B cell (primary cell): Measurements from ENCODE around the gene GTF3C4.

Experiments used
- EZH2 ChIP-seq: IDR thresholded peaks from 2 replicates; pipeline ENCODE4 v1.6.1; 2012; ENCODE audit warnings: borderline replicate concordance, low read depth, mild to moderate bottlenecking, moderate library complexity, low read length; ENCODE audit not compliant: insufficient read depth, poor library complexity, severe bottlenecking
- TF ChIP-seq, protein P1 (sequence below): fragments of 200-600 bp; IDR thresholded peaks from one replicate; pipeline ENCODE4 v1.8.0; 2022; ENCODE audit warnings: antibody characterized with exemption, mild to moderate bottlenecking

DNA sequence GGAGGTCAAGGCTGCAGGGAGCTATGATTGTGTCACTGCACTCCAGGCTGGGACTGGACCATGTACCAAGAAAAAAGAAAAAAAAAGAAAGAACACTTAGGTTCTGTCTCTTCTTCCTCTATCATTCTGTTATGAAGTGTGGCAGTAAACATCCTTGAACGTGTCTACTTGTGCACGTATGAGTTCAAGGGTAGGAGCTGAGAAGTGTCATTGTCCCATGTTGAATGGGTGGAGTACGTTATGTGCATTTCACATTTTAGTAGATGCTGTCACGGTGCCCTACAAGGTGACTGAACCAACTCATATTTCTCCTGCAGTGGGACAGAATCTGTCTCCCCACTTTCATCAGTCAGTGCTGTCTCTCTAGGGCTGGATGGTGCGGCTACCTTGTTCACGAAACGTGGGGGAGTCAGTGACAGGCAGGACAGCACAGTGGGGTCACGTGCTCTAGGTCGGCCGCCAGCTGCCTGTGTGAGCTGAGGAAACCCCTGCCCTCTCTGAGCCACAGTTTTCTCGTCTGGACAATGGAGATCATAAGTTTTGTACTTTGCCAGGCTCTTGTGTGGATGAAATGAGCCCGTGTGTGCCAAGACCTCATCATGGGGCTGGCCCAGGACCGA is 47.2 kb downstream of the GTF3C4 start:
- TF ChIP-seq, protein P1, sequence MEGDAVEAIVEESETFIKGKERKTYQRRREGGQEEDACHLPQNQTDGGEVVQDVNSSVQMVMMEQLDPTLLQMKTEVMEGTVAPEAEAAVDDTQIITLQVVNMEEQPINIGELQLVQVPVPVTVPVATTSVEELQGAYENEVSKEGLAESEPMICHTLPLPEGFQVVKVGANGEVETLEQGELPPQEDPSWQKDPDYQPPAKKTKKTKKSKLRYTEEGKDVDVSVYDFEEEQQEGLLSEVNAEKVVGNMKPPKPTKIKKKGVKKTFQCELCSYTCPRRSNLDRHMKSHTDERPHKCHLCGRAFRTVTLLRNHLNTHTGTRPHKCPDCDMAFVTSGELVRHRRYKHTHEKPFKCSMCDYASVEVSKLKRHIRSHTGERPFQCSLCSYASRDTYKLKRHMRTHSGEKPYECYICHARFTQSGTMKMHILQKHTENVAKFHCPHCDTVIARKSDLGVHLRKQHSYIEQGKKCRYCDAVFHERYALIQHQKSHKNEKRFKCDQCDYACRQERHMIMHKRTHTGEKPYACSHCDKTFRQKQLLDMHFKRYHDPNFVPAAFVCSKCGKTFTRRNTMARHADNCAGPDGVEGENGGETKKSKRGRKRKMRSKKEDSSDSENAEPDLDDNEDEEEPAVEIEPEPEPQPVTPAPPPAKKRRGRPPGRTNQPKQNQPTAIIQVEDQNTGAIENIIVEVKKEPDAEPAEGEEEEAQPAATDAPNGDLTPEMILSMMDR = no peak
- TF ChIP-seq EZH2 = no peak
